GM13976 (cell line): ENCODE data around the gene SYCE3.
A peak's percentile ranks its signal among the peaks of the same experiment; 100 is the strongest.

Experiments used
- DNase-seq: peaks from one replicate; pipeline ENCODE4 v3.0.0; 2012; ENCODE audit warnings: low spot score
- CTCF ChIP-seq: IDR thresholded peaks from 2 replicates; pipeline ENCODE4 v1.5.1; 2012; ENCODE audit warnings: borderline replicate concordance, mild to moderate bottlenecking; ENCODE audit not compliant: insufficient read depth; ENCODE audit errors: extremely low read depth, missing control alignments, control extremely low read depth
- in situ Hi-C: fragments of 300-500 bp; cut with MboI; formaldehyde crosslinking; loops from one replicate; pipeline ENCODE4 v1.12.0; 2022; ENCODE audit warnings: low sequenced_read_pairs, mixed read lengths, inconsistent platforms; ENCODE audit not compliant: unreplicated experiment

The SYCE3 gene

GRCh38 chr22:50550395-50550794, 12.3 kb downstream of the SYCE3 start:
- in situ Hi-C loops, result no loop called here
- TF ChIP-seq CTCF, result no peak
- no peak for DNase-seq

GRCh38 chr22:50548921-50549790, 13.6 kb downstream of the SYCE3 start:
- in situ Hi-C loops, result no loop called here
- DNase-seq, result peak; percentile 34
- TF ChIP-seq CTCF, result no peak

GRCh38 chr22:50548040-50548920, 14.4 kb downstream of the SYCE3 start:
- in situ Hi-C loops, result no loop called here
- peak; percentile 85 for DNase-seq
- TF ChIP-seq CTCF, result peak; percentile 11

- no peak for TF ChIP-seq CTCF
- in situ Hi-C loops, result no loop called here
- DNase-seq, result peak; percentile 38
These were observed 15.3 kb downstream of the SYCE3 start for GRCh38 chr22:50547263-50547985.

GRCh38 chr22:50546326-50547262, 16.1 kb downstream of the SYCE3 start:
- in situ Hi-C loops, result no loop called here
- TF ChIP-seq CTCF, result no peak
- peak; percentile 26 for DNase-seq
